Natural killer cell (primary cell): Measurements from ENCODE around the gene ATP1A4. TPM values are rescaled to one million over a fixed set of nuclear protein-coding genes. Genes with fewer than 3 reads are reported as not detected.

Source experiments
- ATAC-seq, 3 donors: fragments of 150-1000 bp in 2 of 3; fragments of 200-7000 bp in 1 of 3; cut with Tn5 transposase; 1 replicate in 1 of 3; 2 replicates in 2 of 3; pipeline ENCODE4 v1.10.0; 2021; ENCODE audit warnings: mild to moderate bottlenecking in 2 of 3, moderate library complexity in 2 of 3
- DNase-seq, 2 donors: peaks; one replicate each; pipeline versions ENCODE4 v3.0.0 to v3.0.0-alpha.2; 2013 to 2021; ENCODE audit warnings: mixed read lengths in 1 of 2
- H3K27ac ChIP-seq: one replicate; pipeline ENCODE4 v1.5.1; 2013; ENCODE audit warnings: mild to moderate bottlenecking, low read length
- H3K27me3 ChIP-seq: one replicate; pipeline ENCODE4 v1.6.1; 2013; ENCODE audit warnings: low read length; ENCODE audit not compliant: control insufficient read depth, insufficient read depth
- H3K36me3 ChIP-seq: one replicate; pipeline ENCODE4 v1.6.1; 2013; ENCODE audit warnings: low read length; ENCODE audit not compliant: control insufficient read depth, insufficient read depth
- H3K4me1 ChIP-seq: one replicate; pipeline ENCODE4 v1.6.1; 2013; ENCODE audit warnings: low read length; ENCODE audit not compliant: control insufficient read depth, insufficient read depth
- H3K4me3 ChIP-seq: one replicate; pipeline ENCODE4 v1.5.1; 2013; ENCODE audit warnings: low read length
- H3K9me3 ChIP-seq: one replicate; pipeline ENCODE4 v1.6.1; 2013; ENCODE audit warnings: low read length; ENCODE audit not compliant: control insufficient read depth, insufficient read depth
- H3K27ac Mint-ChIP-seq, 2 donors: one replicate each; pipeline ENCODE4 v1.8.0; 2022; ENCODE audit warnings: mild to moderate bottlenecking in 2 of 2, mixed read lengths in 2 of 2, moderate library complexity in 1 of 2
- H3K27me3 Mint-ChIP-seq, 2 donors: one replicate each; pipeline ENCODE4 v1.8.0; 2022; ENCODE audit warnings: low read depth in 2 of 2, mixed read lengths in 2 of 2
- H3K36me3 Mint-ChIP-seq: one replicate; pipeline ENCODE4 v1.8.0; 2022; ENCODE audit warnings: mixed read lengths
- H3K4me1 Mint-ChIP-seq, 2 donors: one replicate each; pipeline ENCODE4 v1.8.0; 2022; ENCODE audit warnings: mixed read lengths in 2 of 2
- H3K4me3 Mint-ChIP-seq: one replicate; pipeline ENCODE4 v1.8.0; 2022; ENCODE audit warnings: mild to moderate bottlenecking, moderate library complexity, mixed read lengths
- H3K9me3 Mint-ChIP-seq, 2 donors: one replicate each; pipeline ENCODE4 v1.8.0; 2022; ENCODE audit warnings: mixed read lengths in 2 of 2
- CTCF ChIP-seq: fragments of 200-600 bp; IDR thresholded peaks from one replicate; pipeline ENCODE4 v1.8.0; 2022; ENCODE audit warnings: antibody characterized with exemption
- WGBS: methylation state at CpG from one replicate; pipeline ENCODE4 v1.1.7; 2013; ENCODE audit warnings: missing lambda C conversion rate; ENCODE audit not compliant: insufficient coverage; 5-methylcytosine and 5-hydroxymethylcytosine counted together
- intact Hi-C: fragments of 100-400 bp; cut with micrococcal nuclease; formaldehyde crosslinking; loops from one replicate; pipeline ENCODE4 v1.14.2; 2022
- total RNA-seq, 4 donors: library from RNA; stranded (reverse); fragments of 120-200 nt in 1 of 4; gene quantifications; one replicate each; pipeline versions ENCODE4 v1.2.3 to v1.2.4, GENCODE V29; 2013 to 2022

ATP1A4 gene
- total RNA-seq, 3 donors from 2014 or later (not counting 1 experiment from before 2014, with no cell fraction given), result not detected

GRCh38 chr1:160164121-160164520 lies 12.7 kb downstream of the ATP1A4 start:
- Histone ChIP-seq H3K27ac (no peak overlapping the region), H3K4me3 (no peak overlapping the region), H3K27me3 (peaks cover 4% of the 10 kb centered on the region), H3K9me3 (no peaks in the 10 kb centered on the region), H3K36me3 (no peaks in the 10 kb centered on the region), H3K4me1 (peaks cover 26% of the 10 kb centered on the region)
- Mint-ChIP-seq H3K4me1 (peaks cover 12 to 13% of the 10 kb centered on the region in 2 donors), H3K36me3 (no peaks in the 10 kb centered on the region), H3K27ac (no peak overlapping the region), H3K27me3 (peaks cover 14 to 21% of the 10 kb centered on the region in 2 donors), H3K9me3 (no peaks in the 10 kb centered on the region), H3K4me3 (no peak overlapping the region)
- DNase-seq (no peak), ATAC-seq (peak in 1 of 3 donors; percentile 15)
- TF ChIP-seq CTCF, result no peak
- intact Hi-C loops, result no loop called here
- 82% methylated on average over 9 of the region's 10 CpGs for WGBS

DNA sequence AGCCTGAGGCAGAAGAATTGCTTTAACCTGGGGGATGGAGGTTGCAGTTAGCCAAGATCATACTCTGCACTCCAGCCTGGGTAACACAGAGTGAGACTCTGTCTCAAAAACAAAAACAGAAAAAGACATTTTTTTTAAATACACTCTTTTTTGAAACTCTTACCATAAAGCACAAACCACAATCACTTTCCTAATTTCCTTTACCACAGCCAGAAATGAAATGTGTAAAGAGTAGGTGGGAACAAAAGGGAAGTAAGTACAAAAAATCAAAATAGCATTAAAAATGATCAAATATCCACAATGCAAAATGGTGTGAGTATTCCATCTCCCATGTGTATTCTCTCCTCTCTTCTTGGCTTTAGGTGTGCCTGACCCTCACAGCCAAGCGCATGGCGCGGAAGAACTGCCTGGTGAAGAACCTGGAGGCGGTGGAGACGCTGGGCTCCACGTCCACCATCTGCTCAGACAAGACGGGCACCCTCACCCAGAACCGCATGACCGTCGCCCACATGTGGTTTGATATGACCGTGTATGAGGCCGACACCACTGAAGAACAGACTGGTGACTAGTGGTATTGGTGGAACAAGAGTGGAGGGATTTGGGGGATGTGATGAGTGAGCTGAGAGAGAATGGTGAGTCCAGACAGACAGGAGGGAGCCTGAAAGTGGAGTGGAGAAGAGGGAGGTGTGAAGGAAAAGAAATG lies 14.9 kb downstream of the ATP1A4 start:
- Mint-ChIP-seq H3K4me3 (no peak overlapping the region), H3K27me3 (peaks cover 17% of the 10 kb centered on the region in 2 donors), H3K27ac (no peak overlapping the region), H3K36me3 (no peaks in the 10 kb centered on the region), H3K4me1 (peaks cover 20 to 22% of the 10 kb centered on the region in 2 donors), H3K9me3 (no peaks in the 10 kb centered on the region)
- H3K9me3 ChIP-seq, result no peaks in the 10 kb centered on the region
- H3K27me3 ChIP-seq, result peaks cover 4% of the 10 kb centered on the region
- DNase-seq (no peak), ATAC-seq (peak in 2 of 3 donors; percentile 34 to 52)
- peaks cover 36% of the 10 kb centered on the region for H3K4me1 ChIP-seq
- no peak overlapping the region for H3K4me3 ChIP-seq
- WGBS, result 51% methylated on average over 12 of the region's 12 CpGs
- H3K27ac ChIP-seq, result no peak overlapping the region
- TF ChIP-seq CTCF, result no peak
- intact Hi-C loops, result no loop called here
- no peaks in the 10 kb centered on the region for H3K36me3 ChIP-seq

- DNase-seq (no peak), ATAC-seq (no peak)
- Histone ChIP-seq H3K36me3 (no peaks in the 10 kb centered on the region), H3K27ac (no peak overlapping the region), H3K27me3 (peaks cover 4% of the 10 kb centered on the region), H3K9me3 (no peaks in the 10 kb centered on the region), H3K4me1 (peaks cover 36% of the 10 kb centered on the region), H3K4me3 (no peak overlapping the region)
- 86% methylated on average over 3 of the region's 4 CpGs for WGBS
- H3K27ac Mint-ChIP-seq, result no peak overlapping the region
- peaks cover 20 to 22% of the 10 kb centered on the region in 2 donors for H3K4me1 Mint-ChIP-seq
- no peak overlapping the region for H3K4me3 Mint-ChIP-seq
- TF ChIP-seq CTCF, result no peak
- intact Hi-C loops, result no loop called here
- H3K9me3 Mint-ChIP-seq, result no peaks in the 10 kb centered on the region
- no peaks in the 10 kb centered on the region for H3K36me3 Mint-ChIP-seq
- H3K27me3 Mint-ChIP-seq, result peaks cover 19 to 21% of the 10 kb centered on the region in 2 donors
Observed at GRCh38 chr1:160167056-160167455, 15.7 kb downstream of the ATP1A4 start.

DNA sequence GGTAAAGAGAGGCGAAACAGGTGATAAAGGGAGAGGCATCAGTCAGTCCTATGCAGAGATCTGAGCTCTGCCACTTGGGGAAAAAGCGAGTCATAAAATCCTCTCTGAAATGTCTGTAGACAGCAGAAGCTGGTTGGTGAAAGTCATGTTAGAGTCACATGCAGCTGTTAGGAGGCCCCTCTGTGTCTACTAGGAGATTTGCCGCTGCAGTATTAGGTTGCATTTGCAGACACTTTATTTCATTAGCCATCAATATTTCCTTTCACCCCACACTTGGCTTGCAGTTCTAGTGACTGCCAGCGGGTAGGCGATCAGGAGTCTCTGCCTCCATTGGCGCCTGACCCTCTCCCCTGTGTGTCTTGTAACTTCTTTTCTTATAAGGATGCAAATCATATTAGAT lies 16.2 kb downstream of the ATP1A4 start:
- intact Hi-C loops, result no loop called here
- no peak for DNase-seq
- peaks cover 4% of the 10 kb centered on the region for H3K27me3 ChIP-seq
- no peak overlapping the region for H3K4me3 ChIP-seq
- Mint-ChIP-seq H3K27ac (no peak overlapping the region), H3K9me3 (no peaks in the 10 kb centered on the region), H3K4me3 (no peak overlapping the region), H3K4me1 (peaks cover 20 to 22% of the 10 kb centered on the region in 2 donors), H3K27me3 (peaks cover 21 to 22% of the 10 kb centered on the region in 2 donors), H3K36me3 (no peaks in the 10 kb centered on the region)
- no peaks in the 10 kb centered on the region for H3K9me3 ChIP-seq
- peaks cover 32% of the 10 kb centered on the region for H3K4me1 ChIP-seq
- H3K36me3 ChIP-seq, result no peaks in the 10 kb centered on the region
- no peak for ATAC-seq
- H3K27ac ChIP-seq, result no peak overlapping the region
- TF ChIP-seq CTCF, result no peak
- 96% methylated on average over 6 of the region's 6 CpGs for WGBS
